Esophagus muscularis mucosa (tissue), 4 donors: ENCODE measurements around the gene TRIM46. TPM values are rescaled to one million over a fixed set of nuclear protein-coding genes. Genes with fewer than 3 reads are reported as not detected.

Experiments
- DNase-seq: peaks from one replicate; pipeline ENCODE4 v3.0.0-alpha.2; 2017; ENCODE audit errors: extremely low spot score
- H3K27ac ChIP-seq, 4 donors: fragments of 200-600 bp; sonication (generic); replicated peaks in 1 of 4; 1 replicate in 3 of 4; 2 replicates in 1 of 4; pipeline ENCODE4 v1.5.1; 2016 to 2019; ENCODE audit warnings: mild to moderate bottlenecking in 1 of 4
- H3K27me3 ChIP-seq, 4 donors: fragments of 200-600 bp; sonication (generic); one replicate each; pipeline versions ENCODE4 v1.5.1 to v1.6.0; 2016 to 2019
- H3K36me3 ChIP-seq, 4 donors: fragments of 200-600 bp; sonication (generic); one replicate each; pipeline ENCODE4 v1.5.1; 2016 to 2019
- H3K4me1 ChIP-seq, 4 donors: fragments of 200-600 bp; sonication (generic); one replicate each; pipeline ENCODE4 v1.5.1; 2016 to 2019
- H3K4me3 ChIP-seq, 4 donors: fragments of 200-600 bp; sonication (generic); 1 replicate in 2 of 4; 2 replicates in 2 of 4; pipeline ENCODE4 v1.5.1; 2016 to 2019; ENCODE audit warnings: mild to moderate bottlenecking in 4 of 4, moderate library complexity in 1 of 4
- H3K9me3 ChIP-seq, 4 donors: fragments of 200-600 bp; sonication (generic); 1 replicate in 3 of 4; 2 replicates in 1 of 4; pipeline ENCODE4 v1.5.1; 2016 to 2019
- CTCF ChIP-seq, 3 experiments: fragments of 200-600 bp in 2 of 3; fragments of 450-650 bp in 1 of 3; sonication (generic) in 2 of 3; IDR thresholded peaks; one replicate each; pipeline ENCODE4 v1.5.1; 2017 to 2019; ENCODE audit warnings: antibody characterized with exemption in 3 of 3, mild to moderate bottlenecking in 2 of 3, moderate library complexity in 1 of 3
- EP300 ChIP-seq: sonication (generic); formaldehyde crosslinking; IDR thresholded peaks from one replicate; pipeline ENCODE4 v1.6.1; 2017; ENCODE audit warnings: antibody characterized with exemption
- POLR2A ChIP-seq: fragments of 450-650 bp; IDR thresholded peaks from one replicate; pipeline ENCODE4 v1.6.1; 2017; ENCODE audit warnings: antibody characterized with exemption, moderate library complexity, mild to moderate bottlenecking, low read depth
- POLR2AphosphoS5 ChIP-seq, 2 donors: sonication (generic); formaldehyde crosslinking; IDR thresholded peaks; one replicate each; pipeline ENCODE4 v1.6.1; 2017; ENCODE audit warnings: antibody characterized with exemption in 2 of 2
- WGBS: methylation state at CpG from one replicate; pipeline ENCODE4 v1.1.5; 2018; 5-methylcytosine and 5-hydroxymethylcytosine counted together
- intact Hi-C: fragments of 100-400 bp; cut with DNase I; formaldehyde crosslinking; loops from one replicate; pipeline ENCODE4 v1.15.1; 2023
- total RNA-seq, 4 donors: library from RNA; depleted of rRNA; stranded (reverse); fragments of >200 nt; gene quantifications; one replicate each; pipeline versions ENCODE4 v1.1.0 to v1.2.1, GENCODE V29; 2016

TRIM46 gene
- total RNA-seq, 4 donors from 2014 or later = 0.13 to 1.7 (median 0.17) TPM; not detected in 1

DNA sequence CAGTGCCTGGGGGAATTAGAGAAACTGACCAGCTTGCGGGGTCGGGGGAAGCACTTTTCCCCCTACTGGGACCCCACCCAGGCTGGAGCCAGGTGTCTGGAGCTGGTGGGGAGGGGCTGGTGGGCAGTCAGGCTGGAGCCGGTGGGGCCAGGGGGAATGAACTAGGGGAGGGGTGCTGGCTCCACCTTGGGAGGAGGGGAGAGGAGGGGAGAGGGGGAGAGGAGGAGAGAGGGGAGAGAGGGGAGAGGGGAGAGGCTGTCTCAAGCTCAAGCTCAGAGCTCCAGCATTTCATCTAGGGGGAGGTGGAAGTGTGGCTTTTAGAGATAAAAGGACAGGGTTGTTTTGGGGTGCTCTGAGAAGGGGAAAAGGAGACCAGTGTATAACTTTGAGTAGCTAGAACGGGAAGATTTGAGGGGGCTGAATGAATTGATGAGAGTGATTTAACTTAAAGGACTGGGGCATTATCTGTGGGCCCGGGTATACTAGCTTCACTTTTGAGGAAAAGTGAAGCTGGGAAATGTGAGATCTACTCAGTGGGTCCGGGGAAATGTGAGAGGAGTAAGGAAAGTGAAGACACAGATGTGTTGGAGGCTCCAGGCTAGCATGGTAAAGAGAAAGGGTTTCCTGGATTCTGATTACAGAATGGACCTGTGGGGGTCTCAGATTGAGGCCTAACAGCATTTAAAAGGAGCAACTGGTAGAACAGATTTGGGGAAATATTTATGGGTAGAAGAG is 43.2 kb upstream of the TRIM46 start:
- WGBS = 28% methylated on average over 5 of the region's 6 CpGs
- no peak for DNase-seq
- H3K9me3 ChIP-seq = no peaks in the 10 kb centered on the region
- peak overlapping the region; percentile 85 to 97 (median 89) for H3K27ac ChIP-seq
- no peaks in the 10 kb centered on the region for H3K27me3 ChIP-seq
- H3K4me3 ChIP-seq = peak overlapping the region; percentile 63 to 71 (median 68)
- intact Hi-C loops = no loop called here
- peaks cover 16 to 43% (median 36%) of the 10 kb centered on the region in 4 donors for H3K36me3 ChIP-seq
- peaks cover 79 to 97% (median 93%) of the 10 kb centered on the region in 4 donors for H3K4me1 ChIP-seq
- no peak for TF ChIP-seq CTCF (IDR thresholded peaks at IDR 0.05)
- peak; percentile 8 for TF ChIP-seq POLR2A

GRCh38 chr1:155131285-155131684 is 42.4 kb upstream of the TRIM46 start:
- Histone ChIP-seq H3K36me3 (peaks cover 16 to 43% (median 36%) of the 10 kb centered on the region in 4 donors), H3K27me3 (no peaks in the 10 kb centered on the region), H3K4me3 (peak overlapping the region in 3 of 4 donors; percentile 63 to 71 (median 69)), H3K4me1 (peaks cover 71 to 90% (median 88%) of the 10 kb centered on the region in 4 donors), H3K9me3 (no peaks in the 10 kb centered on the region), H3K27ac (peak overlapping the region; percentile 85 to 97 (median 89))
- DNase-seq = no peak
- intact Hi-C loops = no loop called here
- 65% methylated on average over 8 of the region's 8 CpGs for WGBS
- TF ChIP-seq POLR2AphosphoS5 (IDR thresholded peaks at IDR 0.05) (peak; percentile 29 to 58), CTCF (IDR thresholded peaks at IDR 0.05) (no peak), POLR2A (no peak)

GRCh38 chr1:155131856-155132255 is 41.8 kb upstream of the TRIM46 start:
- DNase-seq = no peak

DNA sequence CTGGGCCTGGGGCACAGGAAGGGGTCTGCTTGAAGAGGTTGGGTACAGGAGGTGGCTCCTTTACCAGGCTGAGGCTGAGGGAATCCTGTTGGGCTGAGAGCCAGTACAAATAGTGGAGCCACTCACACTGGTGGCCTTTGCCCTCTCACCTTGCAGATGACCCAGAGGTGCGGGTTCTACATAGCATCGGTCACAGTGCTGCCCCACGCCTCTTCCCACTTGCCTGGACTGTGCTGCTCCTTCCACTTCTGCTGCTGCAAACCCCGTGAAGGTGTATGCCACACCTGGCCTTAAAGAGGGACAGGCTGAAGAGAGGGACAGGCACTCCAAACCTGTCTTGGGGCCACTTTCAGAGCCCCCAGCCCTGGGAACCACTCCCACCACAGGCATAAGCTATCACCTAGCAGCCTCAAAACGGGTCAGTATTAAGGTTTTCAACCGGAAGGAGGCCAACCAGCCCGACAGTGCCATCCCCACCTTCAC is 39.8 kb upstream of the TRIM46 start:
- no peak for DNase-seq
- TF ChIP-seq POLR2AphosphoS5 (IDR thresholded peaks at IDR 0.05) = no peak
- TF ChIP-seq POLR2A = no peak
- TF ChIP-seq CTCF (IDR thresholded peaks at IDR 0.05) = no peak
- TF ChIP-seq EP300 = no peak
- Histone ChIP-seq H3K4me3 (no peak overlapping the region), H3K4me1 (peaks cover 75 to 92% (median 88%) of the 10 kb centered on the region in 4 donors), H3K36me3 (peaks cover 16 to 52% (median 46%) of the 10 kb centered on the region in 4 donors), H3K9me3 (no peaks in the 10 kb centered on the region), H3K27me3 (no peaks in the 10 kb centered on the region), H3K27ac (peak overlapping the region; percentile 93 to 99 (median 96))
- intact Hi-C loops = no loop called here
- 73% methylated on average over 3 of the region's 7 CpGs for WGBS

More at GRCh38 chr1:155131856-155132255, 41.8 kb upstream of the TRIM46 start:
- Histone ChIP-seq H3K27me3 (no peaks in the 10 kb centered on the region), H3K4me3 (no peak overlapping the region), H3K9me3 (no peaks in the 10 kb centered on the region), H3K4me1 (peaks cover 68 to 90% (median 87%) of the 10 kb centered on the region in 4 donors), H3K27ac (peak overlapping the region; percentile 85 to 97 (median 89)), H3K36me3 (peaks cover 16 to 43% (median 36%) of the 10 kb centered on the region in 4 donors)
- no peak for TF ChIP-seq EP300
- TF ChIP-seq POLR2A = no peak
- 65% methylated on average over 2 of the region's 2 CpGs for WGBS
- intact Hi-C loops = no loop called here

DNA sequence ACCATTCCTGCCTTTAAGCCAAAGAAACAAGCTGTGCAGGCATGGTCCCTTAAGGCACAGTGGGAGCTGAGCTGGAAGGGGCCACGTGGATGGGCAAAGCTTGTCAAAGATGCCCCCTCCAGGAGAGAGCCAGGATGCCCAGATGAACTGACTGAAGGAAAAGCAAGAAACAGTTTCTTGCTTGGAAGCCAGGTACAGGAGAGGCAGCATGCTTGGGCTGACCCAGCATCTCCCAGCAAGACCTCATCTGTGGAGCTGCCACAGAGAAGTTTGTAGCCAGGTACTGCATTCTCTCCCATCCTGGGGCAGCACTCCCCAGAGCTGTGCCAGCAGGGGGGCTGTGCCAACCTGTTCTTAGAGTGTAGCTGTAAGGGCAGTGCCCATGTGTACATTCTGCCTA is 39.3 kb upstream of the TRIM46 start:
- 50% methylated on average over 1 of the region's 1 CpG for WGBS
- intact Hi-C loops = no loop called here
- Histone ChIP-seq H3K4me1 (peaks cover 76 to 92% (median 88%) of the 10 kb centered on the region in 4 donors), H3K27ac (peak overlapping the region; percentile 93 to 99 (median 96)), H3K27me3 (no peaks in the 10 kb centered on the region), H3K36me3 (peaks cover 16 to 52% (median 46%) of the 10 kb centered on the region in 4 donors), H3K9me3 (no peaks in the 10 kb centered on the region), H3K4me3 (peak overlapping the region in 2 of 4 donors; percentile 75 to 81)
- TF ChIP-seq CTCF (IDR thresholded peaks at IDR 0.05) (no peak), EP300 (no peak), POLR2A (no peak), POLR2AphosphoS5 (IDR thresholded peaks at IDR 0.05) (no peak)
- no peak for DNase-seq
